Keratinocyte (primary cell): ENCODE data around the gene ARHGEF37. TPM values are rescaled to one million over a fixed set of nuclear protein-coding genes. Genes with fewer than 3 reads are reported as not detected.

ENCODE experiments used
- DNase-seq: peaks from one replicate; pipeline ENCODE4 v3.0.0-alpha.2; 2011; ENCODE audit warnings: low read depth, missing footprints, low spot score
- FAIRE-seq: peaks from 2 replicates; lab custom pipeline; 2011; peaks lifted over from hg19 to GRCh38; lab: Jason Lieb, UNC
- H2AFZ ChIP-seq: 2 replicates; pipeline ENCODE4 v1.6.0; 2012; ENCODE audit warnings: low read length, control low read depth, inconsistent platforms; ENCODE audit not compliant: control insufficient read depth
- H3K27ac ChIP-seq: 2 replicates; pipeline ENCODE4 v1.5.1; 2011; ENCODE audit warnings: low read length; ENCODE audit not compliant: control insufficient read depth, insufficient read depth
- H3K27me3 ChIP-seq: 3 replicates; pipeline ENCODE4 v1.6.0; 2011; ENCODE audit warnings: low read length; ENCODE audit not compliant: control insufficient read depth, insufficient read depth; ENCODE audit errors: extremely low read depth
- H3K36me3 ChIP-seq, 2 experiments: 2 replicates in 1 of 2; 3 replicates in 1 of 2; pipeline ENCODE4 v1.5.1; 2011; ENCODE audit warnings: low read length in 2 of 2, mild to moderate bottlenecking in 1 of 2; ENCODE audit not compliant: control insufficient read depth in 2 of 2, insufficient read depth in 2 of 2; ENCODE audit errors: extremely low read depth in 1 of 2
- H3K4me1 ChIP-seq: 3 replicates; pipeline ENCODE4 v1.5.1; 2011; ENCODE audit warnings: low read length; ENCODE audit not compliant: control insufficient read depth, insufficient read depth; ENCODE audit errors: extremely low read depth
- H3K4me2 ChIP-seq: 3 replicates; pipeline ENCODE4 v1.6.0; 2011; ENCODE audit warnings: low read depth, low read length; ENCODE audit not compliant: control insufficient read depth, insufficient read depth; ENCODE audit errors: extremely low read depth
- H3K4me3 ChIP-seq, 3 experiments: fragments of 200-600 bp in 1 of 3; sonication (generic) in 1 of 3; 2 replicates in 2 of 3; 3 replicates in 1 of 3; pipeline ENCODE4 v1.5.1; 2011 to 2016; ENCODE audit warnings: low read length in 3 of 3, mild to moderate bottlenecking in 3 of 3, control low read depth in 2 of 3, inconsistent platforms in 1 of 3, low read depth in 1 of 3, mixed read lengths in 1 of 3, mixed run types in 1 of 3, moderate library complexity in 1 of 3; ENCODE audit not compliant: control insufficient read depth in 2 of 3, insufficient read depth in 2 of 3; ENCODE audit errors: extremely low read depth in 1 of 3
- H3K79me2 ChIP-seq: 2 replicates; pipeline ENCODE4 v1.6.0; 2012; ENCODE audit warnings: low read length; ENCODE audit not compliant: control insufficient read depth, insufficient read depth
- H3K9ac ChIP-seq: 3 replicates; pipeline ENCODE4 v1.6.0; 2011; ENCODE audit warnings: low read length; ENCODE audit not compliant: control insufficient read depth, insufficient read depth; ENCODE audit errors: extremely low read depth
- H3K9me1 ChIP-seq: 3 replicates; pipeline ENCODE4 v1.6.0; 2011; ENCODE audit warnings: low read length; ENCODE audit not compliant: control insufficient read depth, insufficient read depth; ENCODE audit errors: extremely low read depth
- H3K9me3 ChIP-seq: 2 replicates; pipeline ENCODE4 v1.5.1; 2012; ENCODE audit warnings: low read depth, low read length; ENCODE audit not compliant: control insufficient read depth
- H4K20me1 ChIP-seq: 3 replicates; pipeline ENCODE4 v1.6.0; 2011; ENCODE audit warnings: low read length; ENCODE audit not compliant: control insufficient read depth, insufficient read depth; ENCODE audit errors: extremely low read depth
- CTCF ChIP-seq, 3 experiments: IDR thresholded peaks in 1 of 3; conservative IDR thresholded peaks in 1 of 3; optimal IDR thresholded peaks in 1 of 3; 2 replicates in 2 of 3; 3 replicates in 1 of 3; pipeline versions ENCODE3 to v1.5.1; 2011; ENCODE audit warnings: low read length in 3 of 3, mild to moderate bottlenecking in 3 of 3, moderate library complexity in 2 of 3, control low read depth in 1 of 3, inconsistent platforms in 1 of 3; ENCODE audit not compliant: insufficient read depth in 2 of 3; ENCODE audit errors: extremely low read depth in 1 of 3
- EZH2 ChIP-seq: IDR thresholded peaks from one replicate; pipeline ENCODE4 v1.6.1; 2012; ENCODE audit warnings: inconsistent platforms, mild to moderate bottlenecking, low read length, moderate library complexity
- dilution Hi-C: fragments of 300-500 bp; cut with MboI; formaldehyde crosslinking; loops from one replicate; pipeline ENCODE4 v1.7.0; 2020; ENCODE audit warnings: low sequenced_read_pairs; ENCODE audit not compliant: extremely low pct_ligation_motif_present
- polyA plus RNA-seq, 5 experiments: library from polyadenylated mRNA; depleted of rRNA in 3 of 5; stranded (reverse) in 3 of 5; stranded (forward) in 1 of 5; unstranded in 1 of 5; fragments of >200 nt; gene quantifications; 1 replicate in 1 of 5; 2 replicates in 3 of 5; 3 replicates in 1 of 5; pipeline versions ENCODE4 v1.2.1 to v1.2.3, GENCODE V29; 2011 to 2012; ENCODE audit warnings: missing spikeins in 2 of 5, low read depth in 1 of 5, low replicate concordance in 1 of 5

ARHGEF37 gene
- polyA plus RNA-seq, 1 donor (not counting 4 experiments of a cell fraction or from before 2014, with no cell fraction given): 8.7 TPM

GRCh38 chr5:149572170-149572569 is 9.1 kb upstream of the ARHGEF37 start:
- Histone ChIP-seq H4K20me1 (no peaks in the 10 kb centered on the region), H2AFZ (no peak overlapping the region), H3K27me3 (no peaks in the 10 kb centered on the region), H3K36me3 (no peaks in the 10 kb centered on the region), H3K4me3 (no peak overlapping the region), H3K79me2 (no peaks in the 10 kb centered on the region), H3K9me1 (no peaks in the 10 kb centered on the region), H3K9ac (no peak overlapping the region), H3K4me2 (no peak overlapping the region), H3K27ac (no peak overlapping the region), H3K4me1 (no peaks in the 10 kb centered on the region), H3K9me3 (no peaks in the 10 kb centered on the region)
- DNase-seq: no peak
- dilution Hi-C loops: no loop called here
- FAIRE-seq: no peak
- no peak for TF ChIP-seq EZH2

- Histone ChIP-seq H3K36me3 (no peaks in the 10 kb centered on the region), H3K79me2 (no peaks in the 10 kb centered on the region), H3K4me1 (no peaks in the 10 kb centered on the region), H3K9me1 (no peaks in the 10 kb centered on the region), H3K4me3 (no peak overlapping the region), H3K27me3 (no peaks in the 10 kb centered on the region), H2AFZ (no peak overlapping the region), H3K4me2 (no peak overlapping the region), H3K9me3 (no peaks in the 10 kb centered on the region), H4K20me1 (no peaks in the 10 kb centered on the region), H3K27ac (no peak overlapping the region), H3K9ac (no peak overlapping the region)
- dilution Hi-C loops: no loop called here
- FAIRE-seq (no peak), DNase-seq (no peak)
- no peak for TF ChIP-seq CTCF (optimal IDR thresholded peaks at IDR 0.05 in 1 of 3, IDR thresholded peaks at IDR 0.05 in 1 of 3, conservative IDR thresholded peaks at IDR 0.05 in 1 of 3; ENCODE audit: extremely low read depth in 1 of 3, insufficient read depth in 2 of 3, low read length in 3 of 3)
- TF ChIP-seq EZH2: no peak
Measured at GRCh38 chr5:149572576-149573231, 8.6 kb upstream of the ARHGEF37 start.

GRCh38 chr5:149575131-149575530 is 6.2 kb upstream of the ARHGEF37 start:
- H3K9me1 ChIP-seq: no peaks in the 10 kb centered on the region
- H3K79me2 ChIP-seq: no peaks in the 10 kb centered on the region
- no peak overlapping the region for H3K4me3 ChIP-seq
- H3K4me2 ChIP-seq: no peak overlapping the region
- no peaks in the 10 kb centered on the region for H3K4me1 ChIP-seq
- TF ChIP-seq CTCF (optimal IDR thresholded peaks at IDR 0.05 in 1 of 3, IDR thresholded peaks at IDR 0.05 in 1 of 3, conservative IDR thresholded peaks at IDR 0.05 in 1 of 3; ENCODE audit: extremely low read depth in 1 of 3, insufficient read depth in 2 of 3, low read length in 3 of 3) (no peak), EZH2 (no peak)
- FAIRE-seq: no peak
- H4K20me1 ChIP-seq: no peaks in the 10 kb centered on the region
- H3K9me3 ChIP-seq: no peaks in the 10 kb centered on the region
- H3K27me3 ChIP-seq: no peaks in the 10 kb centered on the region
- no peaks in the 10 kb centered on the region for H3K36me3 ChIP-seq
- no peak for DNase-seq
- no peak overlapping the region for H3K9ac ChIP-seq
- dilution Hi-C loops: no loop called here
- H2AFZ ChIP-seq: no peak overlapping the region
- no peak overlapping the region for H3K27ac ChIP-seq
